Memory B cell (primary cell): ENCODE measurements around the gene ANKRD7.

Experiments used
- ATAC-seq: fragments of 150-1000 bp; cut with Tn5 transposase; 2 replicates; pipeline ENCODE4 v1.10.0; 2021; ENCODE audit warnings: low read depth, mild to moderate bottlenecking, moderate library complexity
- DNase-seq, 2 donors: peaks; one replicate each; pipeline ENCODE4 v3.0.0; 2022; ENCODE audit warnings: low spot score in 2 of 2
- H3K27ac Mint-ChIP-seq: one replicate; pipeline ENCODE4 v1.8.0; 2022; ENCODE audit warnings: mild to moderate bottlenecking, moderate library complexity, mixed read lengths
- H3K27me3 Mint-ChIP-seq: one replicate; pipeline ENCODE4 v1.8.0; 2022; ENCODE audit warnings: mixed read lengths
- H3K36me3 Mint-ChIP-seq: one replicate; pipeline ENCODE4 v1.8.0; 2022; ENCODE audit warnings: mild to moderate bottlenecking, mixed read lengths
- H3K4me1 Mint-ChIP-seq: one replicate; pipeline ENCODE4 v1.8.0; 2022; ENCODE audit warnings: mixed read lengths
- H3K4me3 Mint-ChIP-seq: one replicate; pipeline ENCODE4 v1.8.0; 2022; ENCODE audit warnings: mild to moderate bottlenecking, moderate library complexity, mixed read lengths
- H3K9me3 Mint-ChIP-seq: one replicate; pipeline ENCODE4 v1.8.0; 2022; ENCODE audit warnings: mixed read lengths

The ANKRD7 gene

GRCh38 chr7:118224521-118224920 is at the start of gene ANKRD7:
ANKRD7 (plus strand) TSS chr7:118224704; CDS start chr7:118224831, 127 bp downstream.
- H3K27ac Mint-ChIP-seq = no peak within 1 kb of the TSS
- H3K4me3 Mint-ChIP-seq = no peak within 1 kb of the TSS
- peaks cover 4% of the 10 kb centered on the region for H3K27me3 Mint-ChIP-seq
- H3K4me1 Mint-ChIP-seq = no peaks in the 10 kb centered on the region
- DNase-seq (no peak), ATAC-seq (no peak)
- no peaks in the 10 kb centered on the region for H3K9me3 Mint-ChIP-seq
- H3K36me3 Mint-ChIP-seq = no peaks in the 10 kb centered on the region

- no peak for DNase-seq
- no peak overlapping the region for H3K4me3 Mint-ChIP-seq
These were observed 48.8 kb upstream of the ANKRD7 start for GRCh38 chr7:118175740-118176139.

GRCh38 chr7:118179191-118179590 is 45.3 kb upstream of the ANKRD7 start:
- H3K4me1 Mint-ChIP-seq = peaks cover 8% of the 10 kb centered on the region
- ATAC-seq = no peak
- no peaks in the 10 kb centered on the region for H3K27me3 Mint-ChIP-seq
- H3K36me3 Mint-ChIP-seq = peaks cover 3% of the 10 kb centered on the region
- H3K9me3 Mint-ChIP-seq = no peaks in the 10 kb centered on the region
- no peak for DNase-seq
- no peak overlapping the region for H3K27ac Mint-ChIP-seq
- no peak overlapping the region for H3K4me3 Mint-ChIP-seq

More at GRCh38 chr7:118175740-118176139, 48.8 kb upstream of the ANKRD7 start:
- peaks cover 3% of the 10 kb centered on the region for H3K4me1 Mint-ChIP-seq
- H3K36me3 Mint-ChIP-seq = no peaks in the 10 kb centered on the region
- H3K27ac Mint-ChIP-seq = no peak overlapping the region
- no peak for ATAC-seq
- H3K27me3 Mint-ChIP-seq = peaks cover 5% of the 10 kb centered on the region
- H3K9me3 Mint-ChIP-seq = no peaks in the 10 kb centered on the region

- no peaks in the 10 kb centered on the region for H3K9me3 Mint-ChIP-seq
- peak overlapping the region; percentile 99 for H3K27ac Mint-ChIP-seq
- H3K4me1 Mint-ChIP-seq = peaks cover 25% of the 10 kb centered on the region
- no peak for ATAC-seq
- no peaks in the 10 kb centered on the region for H3K27me3 Mint-ChIP-seq
- peak; percentile 1 to 19 for DNase-seq
- peak overlapping the region; percentile 95 for H3K4me3 Mint-ChIP-seq
- peaks cover 4% of the 10 kb centered on the region for H3K36me3 Mint-ChIP-seq
These were observed 41.7 kb upstream of the ANKRD7 start for GRCh38 chr7:118182593-118183427.

- ATAC-seq (peak; percentile 9), DNase-seq (no peak)
- peaks cover 25% of the 10 kb centered on the region for H3K4me1 Mint-ChIP-seq
- no peaks in the 10 kb centered on the region for H3K27me3 Mint-ChIP-seq
- peak overlapping the region; percentile 95 for H3K4me3 Mint-ChIP-seq
- H3K36me3 Mint-ChIP-seq = peaks cover 6% of the 10 kb centered on the region
- H3K9me3 Mint-ChIP-seq = no peaks in the 10 kb centered on the region
- H3K27ac Mint-ChIP-seq = peak overlapping the region; percentile 99
These were observed 41.1 kb upstream of the ANKRD7 start for GRCh38 chr7:118183428-118183785.

- Mint-ChIP-seq H3K27ac (peak within 1 kb of the TSS; percentile 99), H3K4me1 (peaks cover 25% of the 10 kb centered on the region), H3K4me3 (peak within 1 kb of the TSS; percentile 95), H3K9me3 (no peaks in the 10 kb centered on the region), H3K27me3 (no peaks in the 10 kb centered on the region), H3K36me3 (peaks cover 6% of the 10 kb centered on the region)
- ATAC-seq (peak; percentile 95), DNase-seq (peak; percentile 86 to 98)
These were observed 40.5 kb upstream of the ANKRD7 start, which contains the start of gene LSM8 for GRCh38 chr7:118183786-118184564. LSM8 (plus strand) TSS chr7:118184164; CDS start chr7:118184224, 60 bp downstream.

- Mint-ChIP-seq H3K4me1 (peaks cover 25% of the 10 kb centered on the region), H3K27ac (peak overlapping the region; percentile 99), H3K36me3 (peaks cover 6% of the 10 kb centered on the region), H3K27me3 (no peaks in the 10 kb centered on the region), H3K9me3 (no peaks in the 10 kb centered on the region), H3K4me3 (peak overlapping the region; percentile 95)
- ATAC-seq = no peak
- no peak for DNase-seq
These were observed 40.0 kb upstream of the ANKRD7 start for GRCh38 chr7:118184565-118184940.

GRCh38 chr7:118185163-118185860 is 39.2 kb upstream of the ANKRD7 start:
- no peak for ATAC-seq
- Mint-ChIP-seq H3K27ac (peak overlapping the region; percentile 53), H3K36me3 (peaks cover 6% of the 10 kb centered on the region), H3K4me3 (peak overlapping the region; percentile 63), H3K4me1 (peaks cover 22% of the 10 kb centered on the region), H3K27me3 (no peaks in the 10 kb centered on the region), H3K9me3 (no peaks in the 10 kb centered on the region)
- no peak for DNase-seq

GRCh38 chr7:118186501-118186900 is 38.0 kb upstream of the ANKRD7 start:
- Mint-ChIP-seq H3K27ac (peak overlapping the region; percentile 53), H3K27me3 (no peaks in the 10 kb centered on the region), H3K4me1 (peaks cover 22% of the 10 kb centered on the region)

GRCh38 chr7:118194571-118194970 is 29.9 kb upstream of the ANKRD7 start:
- no peaks in the 10 kb centered on the region for H3K27me3 Mint-ChIP-seq
- H3K4me1 Mint-ChIP-seq = peaks cover 6% of the 10 kb centered on the region
- no peak overlapping the region for H3K4me3 Mint-ChIP-seq

More at GRCh38 chr7:118186501-118186900, 38.0 kb upstream of the ANKRD7 start:
- Mint-ChIP-seq H3K36me3 (peaks cover 7% of the 10 kb centered on the region), H3K9me3 (no peaks in the 10 kb centered on the region), H3K4me3 (no peak overlapping the region)
- DNase-seq (no peak), ATAC-seq (no peak)

GRCh38 chr7:118195837-118196474 is 28.5 kb upstream of the ANKRD7 start:
- peaks cover 8% of the 10 kb centered on the region for H3K36me3 Mint-ChIP-seq
- H3K27ac Mint-ChIP-seq = peak overlapping the region; percentile 13
- ATAC-seq (peak; percentile 77), DNase-seq (peak; percentile 34 to 51)
- H3K4me3 Mint-ChIP-seq = no peak overlapping the region
- peaks cover 6% of the 10 kb centered on the region for H3K4me1 Mint-ChIP-seq
- no peaks in the 10 kb centered on the region for H3K27me3 Mint-ChIP-seq
- no peaks in the 10 kb centered on the region for H3K9me3 Mint-ChIP-seq

More at GRCh38 chr7:118194571-118194970, 29.9 kb upstream of the ANKRD7 start:
- H3K36me3 Mint-ChIP-seq = peaks cover 8% of the 10 kb centered on the region
- no peak for ATAC-seq
- H3K27ac Mint-ChIP-seq = no peak overlapping the region
- no peak for DNase-seq
- no peaks in the 10 kb centered on the region for H3K9me3 Mint-ChIP-seq

GRCh38 chr7:118202061-118202460 is 22.4 kb upstream of the ANKRD7 start:
- H3K27me3 Mint-ChIP-seq = peaks cover 1% of the 10 kb centered on the region
- no peak overlapping the region for H3K4me3 Mint-ChIP-seq
- H3K27ac Mint-ChIP-seq = no peak overlapping the region
- no peaks in the 10 kb centered on the region for H3K9me3 Mint-ChIP-seq
- peaks cover 6% of the 10 kb centered on the region for H3K4me1 Mint-ChIP-seq
- no peak for ATAC-seq
- DNase-seq = no peak
- peaks cover 3% of the 10 kb centered on the region for H3K36me3 Mint-ChIP-seq

- no peaks in the 10 kb centered on the region for H3K9me3 Mint-ChIP-seq
- peak; percentile 66 to 79 for DNase-seq
- peak; percentile 92 for ATAC-seq
- H3K4me1 Mint-ChIP-seq = peaks cover 15% of the 10 kb centered on the region
- H3K27me3 Mint-ChIP-seq = no peaks in the 10 kb centered on the region
- peak overlapping the region; percentile 88 for H3K27ac Mint-ChIP-seq
- H3K36me3 Mint-ChIP-seq = no peaks in the 10 kb centered on the region
- peak overlapping the region; percentile 99 for H3K4me3 Mint-ChIP-seq
These were observed 10.3 kb upstream of the ANKRD7 start for GRCh38 chr7:118214051-118214832.
